ENCODE data around the gene CCNI2.

Gene CCNI2

GRCh38 chr5:132775476-132775961 is 28.3 kb downstream of the CCNI2 start:
- Histone ChIP-seq H3K4me3 (ENCODE audit: low read length) (no peak overlapping the region), H4K20me1 (ENCODE audit: insufficient read depth, low read length) (no peaks in the 10 kb centered on the region)

GRCh38 chr5:132776131-132776937 is 29.1 kb downstream of the CCNI2 start:
- Histone ChIP-seq H3K36me3 (replicated peaks; ENCODE audit: insufficient read depth, low read length) (no peaks in the 10 kb centered on the region), H3K4me2 (ENCODE audit: low read depth, low read length) (peak overlapping the region; percentile 30; the same call in 1 of the 2 replicates), H2AFZ (ENCODE audit: low read length) (peak overlapping the region; percentile 42; the same call in 1 of the 2 replicates), H3K9me3 (replicated peaks; ENCODE audit: insufficient read depth, low read length) (no peaks in the 10 kb centered on the region), H3F3A (ENCODE audit: insufficient read depth, low read length) (peaks cover 14% of the 10 kb centered on the region; the same call in 1 of the 2 replicates), H3K4me1 (ENCODE audit: low read length) (peaks cover 16% of the 10 kb centered on the region), H3K4me3 (ENCODE audit: low read length) (peak overlapping the region; percentile 47; the same call in 1 of the 2 replicates), H4K20me1 (ENCODE audit: insufficient read depth, low read length) (no peaks in the 10 kb centered on the region), H3K79me2 (ENCODE audit: low read length) (no peaks in the 10 kb centered on the region), H3K27ac (ENCODE audit: low read length) (no peak overlapping the region), H3K9me2 (replicated peaks; ENCODE audit: insufficient read depth, low read length) (no peaks in the 10 kb centered on the region), H3K9ac (ENCODE audit: low read length) (no peak overlapping the region), H3K27me3 (replicated peaks; ENCODE audit: insufficient read depth, low read length) (peaks cover 25% of the 10 kb centered on the region)
- DNase-seq = no peak
- TF ChIP-seq, protein P1, sequence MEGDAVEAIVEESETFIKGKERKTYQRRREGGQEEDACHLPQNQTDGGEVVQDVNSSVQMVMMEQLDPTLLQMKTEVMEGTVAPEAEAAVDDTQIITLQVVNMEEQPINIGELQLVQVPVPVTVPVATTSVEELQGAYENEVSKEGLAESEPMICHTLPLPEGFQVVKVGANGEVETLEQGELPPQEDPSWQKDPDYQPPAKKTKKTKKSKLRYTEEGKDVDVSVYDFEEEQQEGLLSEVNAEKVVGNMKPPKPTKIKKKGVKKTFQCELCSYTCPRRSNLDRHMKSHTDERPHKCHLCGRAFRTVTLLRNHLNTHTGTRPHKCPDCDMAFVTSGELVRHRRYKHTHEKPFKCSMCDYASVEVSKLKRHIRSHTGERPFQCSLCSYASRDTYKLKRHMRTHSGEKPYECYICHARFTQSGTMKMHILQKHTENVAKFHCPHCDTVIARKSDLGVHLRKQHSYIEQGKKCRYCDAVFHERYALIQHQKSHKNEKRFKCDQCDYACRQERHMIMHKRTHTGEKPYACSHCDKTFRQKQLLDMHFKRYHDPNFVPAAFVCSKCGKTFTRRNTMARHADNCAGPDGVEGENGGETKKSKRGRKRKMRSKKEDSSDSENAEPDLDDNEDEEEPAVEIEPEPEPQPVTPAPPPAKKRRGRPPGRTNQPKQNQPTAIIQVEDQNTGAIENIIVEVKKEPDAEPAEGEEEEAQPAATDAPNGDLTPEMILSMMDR (IDR thresholded peaks at IDR 0.05; ENCODE audit: low read length) = no peak
- TF ChIP-seq EZH2phosphoT487 (IDR thresholded peaks at IDR 0.05; ENCODE audit: low read length) = no peak
- no peak for TF ChIP-seq EZH2 (optimal IDR thresholded peaks at IDR 0.05; ENCODE audit: low read depth, low read length)

More at GRCh38 chr5:132775476-132775961, 28.3 kb downstream of the CCNI2 start:
- H3F3A ChIP-seq (ENCODE audit: insufficient read depth, low read length) = peaks cover 11% of the 10 kb centered on the region; the same call in 1 of the 2 replicates
- no peaks in the 10 kb centered on the region for H3K36me3 ChIP-seq (replicated peaks; ENCODE audit: insufficient read depth, low read length)
- peaks cover 25% of the 10 kb centered on the region for H3K27me3 ChIP-seq (replicated peaks; ENCODE audit: insufficient read depth, low read length)
- no peak overlapping the region for H3K4me2 ChIP-seq (ENCODE audit: low read depth, low read length)
- no peak overlapping the region for H2AFZ ChIP-seq (ENCODE audit: low read length)
- DNase-seq = no peak
- no peak overlapping the region for H3K27ac ChIP-seq (ENCODE audit: low read length)
- 0 out of 2 replicates have a peak, but pooled peaks cover 8% of the 10 kb centered on the region for H3K4me1 ChIP-seq (ENCODE audit: low read length)
- no peaks in the 10 kb centered on the region for H3K9me2 ChIP-seq (replicated peaks; ENCODE audit: insufficient read depth, low read length)
- no peaks in the 10 kb centered on the region for H3K9me3 ChIP-seq (replicated peaks; ENCODE audit: insufficient read depth, low read length)
- TF ChIP-seq EZH2phosphoT487 (IDR thresholded peaks at IDR 0.05; ENCODE audit: low read length) (no peak), EZH2 (optimal IDR thresholded peaks at IDR 0.05; ENCODE audit: low read depth, low read length) (no peak)
- TF ChIP-seq, protein P1 (IDR thresholded peaks at IDR 0.05; ENCODE audit: low read length) = no peak
- H3K9ac ChIP-seq (ENCODE audit: low read length) = no peak overlapping the region
- no peaks in the 10 kb centered on the region for H3K79me2 ChIP-seq (ENCODE audit: low read length)

DNA sequence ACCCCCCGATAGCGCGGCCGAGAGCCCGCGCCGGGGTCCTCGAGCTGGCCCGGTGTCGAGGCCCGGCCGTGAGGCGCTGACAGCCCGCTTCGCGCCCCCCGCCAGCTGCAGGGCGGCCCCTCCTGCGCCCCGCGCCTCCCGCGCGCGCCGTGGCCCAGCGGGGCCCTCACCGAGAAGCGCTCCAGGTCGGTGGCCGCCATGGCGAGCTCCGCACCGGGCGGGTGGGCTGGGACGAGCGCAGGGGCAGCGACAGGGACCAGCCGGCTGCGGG is 29.6 kb downstream of the CCNI2 start:
- Histone ChIP-seq H3K9ac (ENCODE audit: low read length) (no peak overlapping the region), H3K9me3 (replicated peaks; ENCODE audit: insufficient read depth, low read length) (no peaks in the 10 kb centered on the region), H3K4me1 (ENCODE audit: low read length) (peaks cover 16% of the 10 kb centered on the region), H3K4me2 (ENCODE audit: low read depth, low read length) (peak overlapping the region; percentile 30; the same call in 1 of the 2 replicates), H3K4me3 (ENCODE audit: low read length) (peak overlapping the region; percentile 47; the same call in 1 of the 2 replicates), H3K36me3 (replicated peaks; ENCODE audit: insufficient read depth, low read length) (no peaks in the 10 kb centered on the region), H3K79me2 (ENCODE audit: low read length) (no peaks in the 10 kb centered on the region), H3K9me2 (replicated peaks; ENCODE audit: insufficient read depth, low read length) (no peaks in the 10 kb centered on the region), H4K20me1 (ENCODE audit: insufficient read depth, low read length) (no peaks in the 10 kb centered on the region), H3F3A (ENCODE audit: insufficient read depth, low read length) (peaks cover 14% of the 10 kb centered on the region; the same call in 1 of the 2 replicates), H2AFZ (ENCODE audit: low read length) (no peak overlapping the region), H3K27ac (ENCODE audit: low read length) (no peak overlapping the region), H3K27me3 (replicated peaks; ENCODE audit: insufficient read depth, low read length) (peaks cover 25% of the 10 kb centered on the region)
- no peak for DNase-seq
- TF ChIP-seq, protein P1 (IDR thresholded peaks at IDR 0.05; ENCODE audit: low read length) = no peak
- TF ChIP-seq EZH2phosphoT487 (IDR thresholded peaks at IDR 0.05; ENCODE audit: low read length) = no peak
- TF ChIP-seq EZH2 (optimal IDR thresholded peaks at IDR 0.05; ENCODE audit: low read depth, low read length) = no peak
